ENCODE results near the gene POF1B.
"Not testable (repeated sequence)": the region's sequence is repeated elsewhere in the genome, so short reads cannot be mapped to it uniquely, and the experiment has no call there.

The POF1B gene, protein sequence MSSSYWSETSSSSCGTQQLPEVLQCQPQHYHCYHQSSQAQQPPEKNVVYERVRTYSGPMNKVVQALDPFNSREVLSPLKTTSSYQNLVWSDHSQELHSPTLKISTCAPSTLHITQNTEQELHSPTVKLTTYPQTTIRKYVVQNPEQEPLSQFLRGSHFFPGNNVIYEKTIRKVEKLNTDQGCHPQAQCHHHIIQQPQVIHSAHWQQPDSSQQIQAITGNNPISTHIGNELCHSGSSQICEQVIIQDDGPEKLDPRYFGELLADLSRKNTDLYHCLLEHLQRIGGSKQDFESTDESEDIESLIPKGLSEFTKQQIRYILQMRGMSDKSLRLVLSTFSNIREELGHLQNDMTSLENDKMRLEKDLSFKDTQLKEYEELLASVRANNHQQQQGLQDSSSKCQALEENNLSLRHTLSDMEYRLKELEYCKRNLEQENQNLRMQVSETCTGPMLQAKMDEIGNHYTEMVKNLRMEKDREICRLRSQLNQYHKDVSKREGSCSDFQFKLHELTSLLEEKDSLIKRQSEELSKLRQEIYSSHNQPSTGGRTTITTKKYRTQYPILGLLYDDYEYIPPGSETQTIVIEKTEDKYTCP

DNA sequence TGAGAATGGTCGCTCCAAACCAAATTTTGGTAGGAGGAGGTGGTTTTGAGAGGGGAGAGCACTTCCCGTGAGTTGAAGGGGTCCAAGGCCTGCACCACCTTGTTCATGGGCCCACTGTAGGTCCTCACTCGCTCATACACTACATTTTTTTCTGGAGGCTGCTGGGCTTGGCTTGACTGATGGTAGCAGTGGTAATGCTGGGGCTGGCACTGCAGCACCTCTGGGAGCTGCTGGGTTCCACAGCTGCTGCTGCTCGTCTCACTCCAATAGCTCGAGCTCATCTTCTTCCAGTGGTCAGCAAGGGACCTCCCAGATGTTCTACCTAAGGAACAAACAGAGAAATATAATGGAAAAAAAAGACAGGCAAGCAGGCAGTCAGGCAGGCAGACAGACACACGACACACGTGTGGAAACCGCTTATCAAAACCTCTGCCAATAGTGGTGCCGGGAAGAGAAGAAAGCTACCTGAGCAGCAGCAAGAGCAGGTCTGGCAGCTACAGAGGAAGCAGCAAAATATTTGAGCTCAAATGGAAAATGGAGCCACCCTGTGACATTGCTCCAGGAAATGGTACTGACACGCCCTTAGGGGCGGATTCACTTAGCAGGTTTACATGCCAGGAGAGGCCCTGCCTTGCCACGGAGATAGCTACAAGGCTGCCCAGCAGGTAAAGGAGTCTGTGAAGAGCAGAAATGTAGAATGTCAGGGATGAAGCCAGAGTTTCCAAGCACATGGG is at the start of gene POF1B:
Gene POF1B (minus strand): TSS at position 492 of the 734 bp plus-strand sequence. CDS start 211 bp downstream, at position 281.
- FAIRE-seq (no peak), DNase-seq (ENCODE audit: insufficient read length, low spot score) (no peak)
- no peak for TF ChIP-seq POLR2A (IDR thresholded peaks at IDR 0.05; ENCODE audit: low read depth, low read length)

DNA sequence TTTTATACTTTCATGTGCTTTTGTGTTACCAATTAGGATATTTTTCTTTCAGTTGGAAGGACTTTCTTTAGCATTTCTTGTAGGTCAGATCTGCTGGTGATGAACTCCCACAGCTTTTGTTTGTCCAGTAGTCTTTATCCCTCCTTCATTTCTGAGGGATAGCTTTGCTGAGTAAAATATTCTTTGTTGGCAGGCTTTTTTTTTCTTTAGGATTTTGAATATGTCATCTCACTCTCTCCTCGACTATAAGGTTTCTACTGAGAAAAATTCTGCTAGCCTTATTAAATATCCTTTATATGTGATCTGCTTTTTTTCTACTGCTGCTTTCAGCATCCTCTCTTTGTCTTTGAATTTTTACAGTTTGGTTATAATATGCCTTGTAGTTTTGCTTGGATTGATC is 49.6 kb upstream of the POF1B start:
- TF ChIP-seq POLR2A (IDR thresholded peaks at IDR 0.05; ENCODE audit: low read depth, low read length) = no peak
- DNase-seq (ENCODE audit: insufficient read length, low spot score) = no peak
- FAIRE-seq = no peak

DNA sequence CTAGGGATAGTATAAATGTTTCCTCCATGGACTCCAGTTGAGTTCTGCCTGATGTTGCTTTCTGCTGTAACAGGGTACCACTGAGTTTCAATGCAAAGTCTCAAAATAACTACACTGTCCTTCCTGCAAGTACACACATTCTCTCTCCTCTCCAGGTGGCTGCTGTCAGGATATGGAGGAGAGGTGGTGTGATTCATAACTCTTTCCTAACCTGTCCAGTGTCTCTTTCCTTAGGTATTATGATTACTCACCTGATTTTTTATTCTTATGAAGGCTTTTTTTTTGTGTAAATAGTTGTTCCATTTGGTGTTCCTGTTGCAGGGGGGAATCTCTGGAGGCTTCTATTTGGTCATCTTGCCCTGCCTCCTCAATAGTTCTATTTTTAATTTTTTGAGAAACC is 39.8 kb upstream of the POF1B start:
- no peak for FAIRE-seq
- no peak for TF ChIP-seq POLR2A (IDR thresholded peaks at IDR 0.05; ENCODE audit: low read depth, low read length)
- DNase-seq (ENCODE audit: insufficient read length, low spot score) = no peak

DNA sequence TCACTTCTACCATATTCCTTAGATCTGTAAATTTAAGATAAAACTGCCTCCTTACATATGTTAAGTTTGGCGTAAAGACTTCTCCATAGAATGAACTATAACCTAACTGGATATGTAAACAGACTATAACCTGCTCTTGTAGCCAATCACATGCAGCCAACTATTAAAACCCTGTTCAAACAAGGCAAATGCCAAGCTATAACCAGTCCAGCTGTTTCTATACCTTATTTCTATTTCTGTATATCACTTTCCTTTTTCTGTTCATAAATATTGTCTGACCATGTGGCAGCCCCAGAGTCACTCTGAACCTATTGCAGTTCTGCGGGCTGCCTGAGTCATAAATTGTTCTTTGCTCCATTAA is 12.4 kb upstream of the POF1B start:
- DNase-seq (ENCODE audit: insufficient read length, low spot score) (no peak), FAIRE-seq (no peak)
- no peak for TF ChIP-seq POLR2A (IDR thresholded peaks at IDR 0.05; ENCODE audit: low read depth, low read length)

DNA sequence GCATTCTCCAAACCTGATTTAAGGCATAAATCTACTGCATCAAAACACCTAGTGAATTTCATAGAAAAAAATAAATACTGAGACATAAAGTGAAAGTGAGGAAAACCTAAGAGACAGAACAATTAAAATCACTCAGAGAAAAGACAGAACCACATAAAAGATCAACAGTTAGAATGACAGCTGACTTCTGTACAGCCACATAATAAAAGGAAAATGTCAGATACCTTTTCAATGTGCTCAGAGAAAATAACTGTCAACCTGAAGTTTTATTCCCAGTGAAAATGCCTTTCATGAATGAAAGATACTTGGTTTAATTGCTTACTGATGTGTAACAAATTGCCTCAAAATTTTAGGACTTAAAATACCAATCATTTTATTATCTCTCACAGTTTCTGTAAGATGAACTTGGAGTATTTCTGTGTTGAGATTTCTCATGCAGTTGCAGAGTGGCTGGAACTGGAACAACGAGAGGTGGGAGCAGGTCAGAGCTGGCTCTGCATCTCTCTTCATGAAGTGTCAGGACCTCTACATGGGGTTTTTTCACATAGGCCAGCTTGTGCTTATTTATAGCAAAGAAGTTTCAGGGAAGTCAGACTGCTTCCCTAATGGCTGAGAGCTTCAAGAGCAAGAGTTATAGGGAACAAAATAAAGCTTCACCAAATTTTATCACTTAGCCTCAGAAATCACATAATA is 11.9 kb upstream of the POF1B start:
- no peak for TF ChIP-seq POLR2A (IDR thresholded peaks at IDR 0.05; ENCODE audit: low read depth, low read length)
- DNase-seq (ENCODE audit: insufficient read length, low spot score) (no peak), FAIRE-seq (no peak)

DNA sequence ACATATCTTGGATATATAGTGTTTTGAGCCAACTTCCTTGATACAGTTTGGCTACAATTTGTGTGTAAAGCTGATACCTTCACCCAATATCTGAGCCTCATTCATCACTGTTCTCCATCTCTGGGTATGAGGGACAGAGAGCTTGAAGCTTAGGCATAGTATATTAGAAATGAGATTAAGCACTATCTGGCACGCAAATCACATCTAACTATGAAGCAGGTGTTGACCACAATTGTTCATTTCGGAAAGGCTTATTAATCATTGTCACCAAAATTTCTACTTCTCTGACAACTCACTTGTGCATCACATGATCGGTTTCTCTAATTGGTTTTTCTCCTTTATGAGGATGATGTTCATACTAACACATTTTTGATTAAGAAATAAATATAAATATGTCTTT is 2.1 kb upstream of the POF1B start:
- FAIRE-seq (no peak), DNase-seq (ENCODE audit: insufficient read length, low spot score) (no peak)
- TF ChIP-seq POLR2A (IDR thresholded peaks at IDR 0.05; ENCODE audit: low read depth, low read length) = no peak

DNA sequence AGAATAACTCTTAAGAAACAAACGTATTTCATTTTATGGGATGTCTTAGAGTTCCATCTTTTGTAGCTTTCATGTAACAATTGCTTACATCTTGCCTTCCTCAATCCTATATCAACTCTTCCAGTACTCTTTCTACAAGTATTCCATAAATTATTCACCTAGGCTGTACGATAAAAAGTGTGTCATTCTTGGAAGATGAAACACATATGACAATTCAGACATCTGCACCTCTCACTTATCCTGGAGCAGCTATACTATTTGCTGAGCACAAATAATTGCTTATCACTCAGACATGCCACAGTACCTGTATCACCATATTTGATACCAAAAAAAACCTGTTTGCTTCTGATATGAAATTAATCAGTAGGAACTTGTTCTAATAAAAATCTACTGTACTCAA is 1.0 kb downstream of the POF1B start:
- no peak for DNase-seq (ENCODE audit: insufficient read length, low spot score)
- TF ChIP-seq POLR2A (IDR thresholded peaks at IDR 0.05; ENCODE audit: low read depth, low read length) = no peak
- FAIRE-seq = no peak

DNA sequence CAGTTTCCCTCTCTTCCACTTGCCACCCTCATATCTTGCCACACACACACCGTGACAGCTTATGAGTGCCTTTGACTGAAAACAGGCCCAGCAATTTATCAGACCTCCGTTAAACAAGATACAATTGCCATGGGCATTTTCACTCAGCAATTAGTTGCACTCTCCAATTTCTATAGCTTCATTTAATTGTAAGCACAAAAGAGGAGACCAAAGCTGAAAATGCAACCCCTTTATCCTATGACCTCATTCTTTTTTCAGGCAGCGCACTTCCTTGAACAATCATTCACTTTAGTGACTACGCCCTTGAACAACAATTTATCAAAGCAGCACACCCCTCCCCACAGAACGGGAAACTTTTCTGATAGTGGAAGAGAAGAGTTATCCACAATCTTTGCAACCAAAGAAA is 4.1 kb downstream of the POF1B start:
- FAIRE-seq (no peak), DNase-seq (ENCODE audit: insufficient read length, low spot score) (no peak)
- no peak for TF ChIP-seq POLR2A (IDR thresholded peaks at IDR 0.05; ENCODE audit: low read depth, low read length)

DNA sequence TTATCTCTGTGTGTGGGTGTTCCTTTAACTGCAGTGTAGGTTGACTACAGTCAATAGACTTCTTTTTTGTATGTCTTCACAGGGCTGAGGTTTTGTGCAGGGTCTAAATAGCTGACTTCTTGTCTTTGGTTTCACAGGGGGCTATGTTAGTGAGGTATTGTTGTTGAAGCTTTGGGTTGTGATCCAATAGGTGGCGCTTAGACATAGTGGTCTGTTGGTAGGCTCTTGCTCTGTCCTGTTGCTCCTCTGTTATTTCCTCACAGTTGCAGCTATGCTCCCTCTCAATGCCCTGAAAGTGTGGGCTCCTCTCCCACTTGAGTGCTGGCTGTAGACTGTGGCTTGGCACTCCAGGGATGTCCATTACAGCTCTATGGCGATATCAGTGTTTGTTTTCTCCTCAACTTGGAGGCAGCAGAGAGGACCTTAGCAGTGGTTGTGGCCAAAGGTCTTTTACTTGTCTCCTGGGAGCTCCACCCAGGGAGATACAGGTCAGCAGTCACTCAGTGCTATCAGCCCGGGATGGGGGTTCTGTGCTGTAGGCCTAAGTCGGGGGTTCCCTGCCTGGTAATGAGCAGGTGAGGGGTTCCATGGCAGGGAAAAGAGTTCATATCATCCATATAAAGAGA is 14.0 kb downstream of the POF1B start:
- no peak for DNase-seq (ENCODE audit: insufficient read length, low spot score)
- TF ChIP-seq POLR2A (IDR thresholded peaks at IDR 0.05; ENCODE audit: low read depth, low read length) = no peak
- no peak for FAIRE-seq

DNA sequence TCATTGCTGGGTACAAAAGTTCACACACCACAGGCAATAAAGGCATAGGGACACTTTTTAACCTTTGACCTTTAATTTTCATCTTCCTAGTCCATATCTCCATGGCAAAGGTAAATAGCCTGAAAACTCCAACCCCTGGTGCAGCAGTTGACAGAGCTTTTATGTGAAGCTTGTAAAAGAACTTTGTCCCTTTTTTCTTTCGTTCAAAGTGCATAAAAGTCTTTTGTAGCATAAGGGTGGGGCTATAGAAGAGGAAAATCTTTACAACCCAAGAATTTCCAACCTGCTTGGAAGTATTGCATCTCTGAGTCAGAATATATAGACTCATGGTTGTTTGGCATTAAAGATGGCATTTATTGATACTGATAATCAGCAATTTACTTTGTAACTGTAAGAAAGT is 20.4 kb downstream of the POF1B start:
- FAIRE-seq (no peak), DNase-seq (ENCODE audit: insufficient read length, low spot score) (no peak)
- no peak for TF ChIP-seq POLR2A (IDR thresholded peaks at IDR 0.05; ENCODE audit: low read depth, low read length)

DNA sequence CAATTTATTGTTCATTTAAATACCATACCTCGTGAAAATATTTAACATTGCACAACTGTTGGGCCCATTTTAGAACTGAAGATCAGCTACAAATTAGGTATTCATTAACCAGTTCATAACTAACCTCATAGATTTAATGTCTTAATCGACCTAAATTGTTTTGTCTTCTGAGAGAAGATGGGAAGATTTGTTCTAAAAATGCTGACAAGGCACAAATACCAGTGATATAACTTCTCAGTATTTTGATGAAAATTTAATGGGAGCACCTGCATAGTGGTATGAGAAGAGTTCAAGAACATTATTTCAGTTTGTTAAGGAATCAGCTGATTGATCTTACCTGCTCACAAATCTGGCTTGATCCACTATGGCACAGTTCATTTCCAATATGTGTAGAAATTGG is 33.9 kb downstream of the POF1B start:
- TF ChIP-seq POLR2A (IDR thresholded peaks at IDR 0.05; ENCODE audit: low read depth, low read length) = no peak
- FAIRE-seq (no peak), DNase-seq (ENCODE audit: insufficient read length, low spot score) (no peak)

DNA sequence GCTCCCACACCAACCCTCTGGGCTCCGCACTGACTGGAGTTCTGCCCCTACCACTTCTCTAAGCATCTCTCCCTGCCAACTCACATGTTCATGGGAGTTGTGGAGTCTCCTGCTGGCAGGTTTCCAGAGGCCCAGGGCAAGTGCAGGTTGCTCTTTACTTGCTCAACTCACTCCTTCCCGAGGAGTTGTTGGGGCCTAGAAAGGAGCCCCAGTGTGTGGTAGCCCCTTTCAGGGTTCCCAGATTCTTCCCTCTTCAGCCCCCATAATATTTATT is 52.5 kb downstream of the POF1B start:
- no peak for DNase-seq (ENCODE audit: insufficient read length, low spot score)
- TF ChIP-seq POLR2A (IDR thresholded peaks at IDR 0.05; ENCODE audit: low read depth, low read length) = no peak
- FAIRE-seq = no peak

DNA sequence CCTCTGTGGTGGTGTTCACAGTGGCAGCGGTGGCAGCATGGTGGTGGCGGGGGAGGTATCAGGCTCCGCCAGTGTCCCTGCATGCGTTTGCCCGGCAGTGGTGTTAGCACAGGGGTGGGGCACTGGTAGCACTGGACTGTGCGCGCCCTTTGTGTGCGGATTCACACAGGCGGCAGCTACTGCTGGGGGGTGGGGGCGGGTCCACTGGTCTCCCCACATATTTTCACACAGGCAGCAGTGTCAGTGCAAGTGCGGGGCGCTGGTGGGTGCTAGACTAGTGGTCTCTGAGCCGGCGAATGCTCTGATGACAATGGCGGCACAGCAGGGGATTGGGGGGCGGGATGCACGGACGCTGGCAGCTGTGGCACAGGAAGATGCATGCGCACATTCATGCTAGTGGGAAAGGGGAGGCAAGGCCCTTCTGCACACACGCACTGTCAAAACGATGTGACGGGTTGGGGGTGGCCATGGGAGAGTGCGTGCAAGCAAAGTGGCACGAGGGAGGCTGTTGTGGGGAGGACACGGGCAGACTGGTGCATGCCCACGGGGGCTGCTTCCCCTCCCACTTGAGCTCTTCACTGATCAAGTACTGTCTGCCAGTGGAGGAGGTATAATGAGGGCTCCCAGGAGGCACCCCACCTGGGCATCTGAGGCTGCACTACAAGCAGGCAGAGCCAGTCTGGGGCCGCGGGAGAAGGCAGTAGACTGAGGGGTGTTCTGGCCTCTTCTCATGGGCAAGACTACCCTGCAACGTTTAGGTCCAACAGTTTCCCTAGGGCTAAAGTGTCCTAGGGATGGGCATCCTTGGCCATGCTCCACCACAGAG is 53.0 kb downstream of the POF1B start:
- no peak for FAIRE-seq
- no peak for DNase-seq (ENCODE audit: insufficient read length, low spot score)
- no peak for TF ChIP-seq POLR2A (IDR thresholded peaks at IDR 0.05; ENCODE audit: low read depth, low read length)

DNA sequence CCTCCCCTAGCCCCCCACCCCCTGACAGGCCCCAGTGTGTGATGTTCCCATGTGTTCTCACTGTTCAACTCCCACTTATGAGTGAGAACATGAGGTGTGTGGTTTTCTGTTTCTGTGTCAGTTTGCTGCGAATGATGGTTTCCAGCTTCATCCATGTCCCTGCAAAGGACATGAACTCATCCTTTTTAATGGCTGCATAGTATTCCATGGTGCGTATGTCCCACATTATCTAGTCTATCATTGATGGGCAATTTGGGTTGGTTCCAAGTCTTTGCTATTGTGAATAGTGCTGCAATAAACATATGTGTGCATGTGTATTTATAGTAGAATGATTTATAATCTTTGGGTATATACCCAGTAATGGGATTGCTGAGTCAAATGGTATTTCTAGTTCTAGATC is 68.1 kb downstream of the POF1B start:
- not testable (repeated sequence) for FAIRE-seq; DNase-seq (ENCODE audit: insufficient read length, low spot score)

All from H54 (cell line).